ENCODE data around the gene P4HA2.

P4HA2 gene

GRCh38 chr5:132219289-132219970 is 8.2 kb downstream of the P4HA2 start:
- Histone ChIP-seq H3K4me3 (no peak overlapping the region), H4K20me1 (peaks cover 9% of the 10 kb centered on the region; the same call in 1 of the 2 replicates), H3K36me3 (peaks cover 67% of the 10 kb centered on the region), H3K9ac (no peak overlapping the region), H3K27ac (no peak overlapping the region), H3K9me3 (no peaks in the 10 kb centered on the region), H3K4me2 (no peak overlapping the region), H3K4me1 (peaks cover 37% of the 10 kb centered on the region), H3K27me3 (no peaks in the 10 kb centered on the region)
- no peak for TF ChIP-seq Cebpa-rat (IDR thresholded peaks at IDR 0.05)

GRCh38 chr5:132218321-132218720 is 9.3 kb downstream of the P4HA2 start:
- no peak overlapping the region for H3K4me2 ChIP-seq
- no peak overlapping the region for H3K4me3 ChIP-seq

GRCh38 chr5:132215329-132215728 is 12.3 kb downstream of the P4HA2 start:
- no peak overlapping the region for H3K4me2 ChIP-seq
- no peak for TF ChIP-seq Cebpa-rat (IDR thresholded peaks at IDR 0.05)
- H3K27ac ChIP-seq = peak overlapping the region; percentile 21
- no peak overlapping the region for H3K9ac ChIP-seq
- H3K4me1 ChIP-seq = peaks cover 28% of the 10 kb centered on the region
- H4K20me1 ChIP-seq = no peaks in the 10 kb centered on the region; the same call in 1 of the 2 replicates
- H3K27me3 ChIP-seq = no peaks in the 10 kb centered on the region
- no peak overlapping the region for H3K4me3 ChIP-seq
- peaks cover 97% of the 10 kb centered on the region for H3K36me3 ChIP-seq
- no peaks in the 10 kb centered on the region for H3K9me3 ChIP-seq

More at GRCh38 chr5:132218321-132218720, 9.3 kb downstream of the P4HA2 start:
- Histone ChIP-seq H3K27ac (no peak overlapping the region), H3K9me3 (no peaks in the 10 kb centered on the region), H3K9ac (no peak overlapping the region), H3K27me3 (no peaks in the 10 kb centered on the region), H4K20me1 (peaks cover 9% of the 10 kb centered on the region; the same call in 1 of the 2 replicates), H3K36me3 (peaks cover 75% of the 10 kb centered on the region), H3K4me1 (peaks cover 26% of the 10 kb centered on the region)
- no peak for TF ChIP-seq Cebpa-rat (IDR thresholded peaks at IDR 0.05)

GRCh38 chr5:132214491-132214890 is 13.2 kb downstream of the P4HA2 start:
- no peak overlapping the region for H3K4me3 ChIP-seq
- no peak for TF ChIP-seq Cebpa-rat (IDR thresholded peaks at IDR 0.05)
- no peaks in the 10 kb centered on the region for H3K9me3 ChIP-seq
- H3K36me3 ChIP-seq = peaks cover 96% of the 10 kb centered on the region
- H3K9ac ChIP-seq = no peak overlapping the region
- no peaks in the 10 kb centered on the region; the same call in 1 of the 2 replicates for H4K20me1 ChIP-seq
- no peaks in the 10 kb centered on the region for H3K27me3 ChIP-seq
- no peak overlapping the region for H3K27ac ChIP-seq
- H3K4me1 ChIP-seq = peaks cover 36% of the 10 kb centered on the region
- H3K4me2 ChIP-seq = no peak overlapping the region

GRCh38 chr5:132213666-132214065 is 14.0 kb downstream of the P4HA2 start:
- Histone ChIP-seq H3K27me3 (no peaks in the 10 kb centered on the region), H4K20me1 (no peaks in the 10 kb centered on the region; the same call in 1 of the 2 replicates), H3K9me3 (no peaks in the 10 kb centered on the region), H3K9ac (no peak overlapping the region), H3K4me3 (no peak overlapping the region), H3K4me2 (no peak overlapping the region), H3K36me3 (peaks cover 87% of the 10 kb centered on the region), H3K27ac (no peak overlapping the region), H3K4me1 (peaks cover 45% of the 10 kb centered on the region)
- no peak for TF ChIP-seq Cebpa-rat (IDR thresholded peaks at IDR 0.05)

- Histone ChIP-seq H3K9me3 (no peaks in the 10 kb centered on the region), H3K4me2 (peak overlapping the region; percentile 29), H3K4me3 (no peak overlapping the region), H3K27ac (peak overlapping the region; percentile 82; the same call in 1 of the 2 replicates), H4K20me1 (no peaks in the 10 kb centered on the region), H3K4me1 (peaks cover 53% of the 10 kb centered on the region), H3K36me3 (peaks cover 69% of the 10 kb centered on the region), H3K27me3 (no peaks in the 10 kb centered on the region), H3K9ac (no peak overlapping the region)
- TF ChIP-seq Cebpa-rat (IDR thresholded peaks at IDR 0.05) = no peak
These were observed 15.9 kb downstream of the P4HA2 start for GRCh38 chr5:132211787-132212186.

GRCh38 chr5:132210944-132211343 is 16.7 kb downstream of the P4HA2 start:
- Histone ChIP-seq H3K9ac (no peak overlapping the region), H3K4me2 (peak overlapping the region; percentile 29), H3K9me3 (no peaks in the 10 kb centered on the region), H3K4me3 (no peak overlapping the region), H4K20me1 (no peaks in the 10 kb centered on the region), H3K4me1 (peaks cover 62% of the 10 kb centered on the region), H3K36me3 (peaks cover 62% of the 10 kb centered on the region), H3K27ac (peak overlapping the region; percentile 82), H3K27me3 (no peaks in the 10 kb centered on the region)
- TF ChIP-seq Cebpa-rat (IDR thresholded peaks at IDR 0.05) = no peak

- TF ChIP-seq Cebpa-rat (IDR thresholded peaks at IDR 0.05) = no peak
- no peaks in the 10 kb centered on the region for H3K27me3 ChIP-seq
- no peaks in the 10 kb centered on the region for H3K9me3 ChIP-seq
- H3K4me3 ChIP-seq = no peak overlapping the region
- H4K20me1 ChIP-seq = no peaks in the 10 kb centered on the region
- peak overlapping the region; percentile 82 for H3K27ac ChIP-seq
- H3K4me1 ChIP-seq = peaks cover 71% of the 10 kb centered on the region
- H3K4me2 ChIP-seq = peak overlapping the region; percentile 82
- H3K9ac ChIP-seq = no peak overlapping the region
- peaks cover 53% of the 10 kb centered on the region for H3K36me3 ChIP-seq
These were observed 17.6 kb downstream of the P4HA2 start for GRCh38 chr5:132209901-132210545.

- H3K4me1 ChIP-seq = peaks cover 80% of the 10 kb centered on the region
- peak overlapping the region; percentile 82 for H3K27ac ChIP-seq
These were observed 18.5 kb downstream of the P4HA2 start for GRCh38 chr5:132209131-132209530.

GRCh38 chr5:132207778-132208177 is 19.9 kb downstream of the P4HA2 start:
- peak overlapping the region; percentile 26; the same call in 1 of the 2 replicates for H3K4me3 ChIP-seq
- H3K9ac ChIP-seq = peak overlapping the region; percentile 30; the same call in 1 of the 2 replicates
- peaks cover 94% of the 10 kb centered on the region for H3K4me1 ChIP-seq
- H3K27ac ChIP-seq = peak overlapping the region; percentile 97
- H3K9me3 ChIP-seq = no peaks in the 10 kb centered on the region
- peaks cover 36% of the 10 kb centered on the region for H3K36me3 ChIP-seq
- peak overlapping the region; percentile 80 for H3K4me2 ChIP-seq
- no peaks in the 10 kb centered on the region for H4K20me1 ChIP-seq
- TF ChIP-seq Cebpa-rat (IDR thresholded peaks at IDR 0.05) = no peak
- H3K27me3 ChIP-seq = no peaks in the 10 kb centered on the region

More at GRCh38 chr5:132209131-132209530, 18.5 kb downstream of the P4HA2 start:
- Histone ChIP-seq H3K9me3 (no peaks in the 10 kb centered on the region), H3K9ac (peak overlapping the region; percentile 65), H3K36me3 (peaks cover 44% of the 10 kb centered on the region), H3K27me3 (no peaks in the 10 kb centered on the region), H3K4me2 (peak overlapping the region; percentile 82), H4K20me1 (no peaks in the 10 kb centered on the region), H3K4me3 (peak overlapping the region; percentile 8; the same call in 1 of the 2 replicates)
- TF ChIP-seq Cebpa-rat (IDR thresholded peaks at IDR 0.05) = no peak

All from BLaER1 (cell line).